HCT116 (cell line): ENCODE data around the gene PPP1R1A. TPM values are rescaled to one million over a fixed set of nuclear protein-coding genes. Genes with fewer than 3 reads are reported as not detected.

Source experiments
- ATAC-seq: fragments of 200-7000 bp; cut with Tn5 transposase; 2 replicates; pipeline ENCODE4 v1.9.1; 2020; ENCODE audit warnings: mild to moderate bottlenecking, moderate library complexity
- BruUV-seq: library from RNA; stranded (reverse); fragments of 400-500 nt; replicated peaks from 2 replicates; lab custom pipeline; 2021; lab: Mats Ljungman, UMichigan
- CTCF ChIA-PET: fragments of 300-600 bp; sonication (Branson Sonifier 250); formaldehyde crosslinking; loops from one replicate; lab custom pipeline; 2021; ENCODE audit warnings: antibody characterized with exemption; lab: Charles Lee
- POLR2A ChIA-PET: fragments of 300-600, 350-600 bp; sonication (Branson Sonifier 250); formaldehyde crosslinking; loops from one replicate; lab custom pipeline; 2021; ENCODE audit warnings: antibody characterized with exemption; lab: Charles Lee
- RAD21 ChIA-PET, 2 experiments: fragments of 300-600 bp; sonication (Branson Sonifier 250); formaldehyde crosslinking; loops; one replicate each; lab custom pipeline; 2023; ENCODE audit warnings: low total read pairs in 2 of 2; ENCODE audit not compliant: uncharacterized antibody in 2 of 2, unreplicated experiment in 2 of 2, low non-redundant PET in 1 of 2; lab: Charles Lee
- DNase-seq: peaks from one replicate; pipeline ENCODE4 v3.0.0-alpha.2; 2010; ENCODE audit warnings: low read depth, low spot score
- H2AFZ ChIP-seq: fragments of 200-600 bp; shearing (Covaris generic), sonication (generic); 2 replicates; pipeline ENCODE4 v1.6.1; 2017; ENCODE audit warnings: low read depth, mixed run types, mixed read lengths, antibody characterized with exemption, low read length; ENCODE audit not compliant: poor library complexity, severe bottlenecking
- H3K27ac ChIP-seq: 2 replicates; pipeline ENCODE4 v1.5.1; 2012; ENCODE audit warnings: low read depth, low read length
- H3K27me3 ChIP-seq: fragments of 200-600 bp; sonication (generic); 2 replicates; pipeline ENCODE4 v1.6.1; 2016; ENCODE audit warnings: mixed run types, low read length, mixed read lengths; ENCODE audit not compliant: insufficient read depth
- H3K36me3 ChIP-seq, 2 experiments: fragments of 200-500 bp in 1 of 2; fragments of 200-600 bp in 1 of 2; sonication (Bioruptor generic) in 1 of 2; sonication (generic) in 1 of 2; 2 replicates each; pipeline versions ENCODE4 v1.5.1 to v1.6.1; 2014 to 2016; ENCODE audit warnings: low read length in 2 of 2, inconsistent platforms in 1 of 2, mixed read lengths in 1 of 2, mixed run types in 1 of 2; ENCODE audit not compliant: insufficient read depth in 2 of 2, control insufficient read depth in 1 of 2
- H3K4me1 ChIP-seq, 2 experiments: fragments of 200-600 bp in 1 of 2; sonication (generic) in 1 of 2; 2 replicates each; pipeline versions ENCODE4 v1.5.1 to v1.6.1; 2012 to 2017; ENCODE audit warnings: low read length in 2 of 2, inconsistent platforms in 1 of 2, mild to moderate bottlenecking in 1 of 2, mixed read lengths in 1 of 2, mixed run types in 1 of 2, moderate library complexity in 1 of 2; ENCODE audit not compliant: insufficient read depth in 2 of 2, control insufficient read depth in 1 of 2
- H3K4me2 ChIP-seq: fragments of 200-600 bp; sonication (generic); 2 replicates; pipeline ENCODE4 v1.6.1; 2017; ENCODE audit warnings: mixed run types, low read length, mixed read lengths
- H3K4me3 ChIP-seq, 2 experiments: fragments of 200-600 bp in 1 of 2; sonication (generic) in 1 of 2; replicated peaks in 1 of 2; 2 replicates each; pipeline ENCODE4 v1.5.1; 2011 to 2016; ENCODE audit warnings: low read length in 2 of 2, control low read depth in 1 of 2, low read depth in 1 of 2, mild to moderate bottlenecking in 1 of 2, mixed read lengths in 1 of 2, mixed run types in 1 of 2
- H3K79me2 ChIP-seq: fragments of 200-600 bp; sonication (generic); 2 replicates; pipeline ENCODE4 v1.6.1; 2017; ENCODE audit warnings: mild to moderate bottlenecking, mixed run types, low read length, moderate library complexity, mixed read lengths; ENCODE audit not compliant: insufficient read depth
- H3K9ac ChIP-seq: fragments of 200-600 bp; sonication (generic); 2 replicates; pipeline ENCODE4 v1.6.1; 2016; ENCODE audit warnings: low read length, mixed read lengths
- H3K9me2 ChIP-seq: fragments of 200-600 bp; sonication (generic), shearing (Covaris generic); 2 replicates; pipeline ENCODE4 v1.6.1; 2017; ENCODE audit warnings: mixed run types, mild to moderate bottlenecking, moderate library complexity; ENCODE audit not compliant: insufficient read depth
- H3K9me3 ChIP-seq, 2 experiments: fragments of 200-500 bp in 1 of 2; fragments of 200-600 bp in 1 of 2; sonication (Bioruptor generic) in 1 of 2; sonication (generic) in 1 of 2; 2 replicates each; pipeline ENCODE4 v1.6.1; 2014 to 2017; ENCODE audit warnings: low read length in 2 of 2, mixed read lengths in 2 of 2, inconsistent platforms in 1 of 2, low read depth in 1 of 2, mild to moderate bottlenecking in 1 of 2, mixed run types in 1 of 2, moderate library complexity in 1 of 2; ENCODE audit not compliant: control insufficient read depth in 1 of 2, insufficient read depth in 1 of 2
- H4K20me1 ChIP-seq: fragments of 200-600 bp; sonication (generic), shearing (Covaris generic); 2 replicates; pipeline ENCODE4 v1.6.1; 2017; ENCODE audit warnings: mixed run types, mild to moderate bottlenecking, moderate library complexity; ENCODE audit not compliant: insufficient read depth
- ATF3 ChIP-seq: IDR thresholded peaks from 2 replicates; pipeline ENCODE4 v1.6.1; 2012
- CEBPB ChIP-seq: IDR thresholded peaks from 2 replicates; pipeline ENCODE4 v1.6.1; 2012; ENCODE audit warnings: low read depth
- CTCF ChIP-seq, 3 experiments: fragments of 200-600 bp in 1 of 3; sonication (generic) in 1 of 3; IDR thresholded peaks in 2 of 3; conservative IDR thresholded peaks in 1 of 3; 2 replicates each; pipeline ENCODE4 v1.5.1; 2012 to 2017; ENCODE audit warnings: low read depth in 2 of 3, low read length in 2 of 3, antibody characterized with exemption in 1 of 3, borderline replicate concordance in 1 of 3, control low read depth in 1 of 3, mild to moderate bottlenecking in 1 of 3, mixed read lengths in 1 of 3, mixed run types in 1 of 3, moderate library complexity in 1 of 3; ENCODE audit not compliant: insufficient read depth in 1 of 3
- EGR1 ChIP-seq: IDR thresholded peaks from 2 replicates; pipeline ENCODE4 v1.6.1; 2012; ENCODE audit warnings: low read depth
- ELF1 ChIP-seq: IDR thresholded peaks from 2 replicates; pipeline ENCODE4 v1.6.1; 2012; ENCODE audit warnings: low read depth, borderline replicate concordance
- EZH2phosphoT487 ChIP-seq: fragments of 200-600 bp; IDR thresholded peaks from 2 replicates; pipeline ENCODE4 v1.6.1; 2018; ENCODE audit warnings: antibody characterized with exemption, borderline replicate concordance
- JUND ChIP-seq: IDR thresholded peaks from 2 replicates; pipeline ENCODE4 v1.6.1; 2012
- MAX ChIP-seq: IDR thresholded peaks from 2 replicates; pipeline ENCODE4 v1.6.1; 2012
- POLR2A ChIP-seq: IDR thresholded peaks from 2 replicates; pipeline ENCODE4 v1.7.0; 2011; ENCODE audit warnings: borderline replicate concordance; ENCODE audit not compliant: insufficient read depth, insufficient read length; ENCODE audit errors: extremely low read depth
- POLR2AphosphoS5 ChIP-seq: IDR thresholded peaks from 2 replicates; pipeline ENCODE4 v1.6.1; 2011; ENCODE audit warnings: mild to moderate bottlenecking, low read depth, low read length, moderate library complexity
- RAD21 ChIP-seq: IDR thresholded peaks from 2 replicates; pipeline ENCODE4 v1.6.1; 2012; ENCODE audit warnings: low read depth, mild to moderate bottlenecking
- SP1 ChIP-seq: IDR thresholded peaks from 2 replicates; pipeline ENCODE4 v1.6.1; 2012; ENCODE audit warnings: low read depth
- SRF ChIP-seq: IDR thresholded peaks from 2 replicates; pipeline ENCODE4 v1.6.1; 2012; ENCODE audit warnings: low read depth
- TCF7L2 ChIP-seq: IDR thresholded peaks from 2 replicates; pipeline ENCODE4 v1.7.0; 2011; ENCODE audit warnings: borderline replicate concordance, inconsistent platforms; ENCODE audit not compliant: insufficient read depth, insufficient read length; ENCODE audit errors: extremely low read depth
- ZFX ChIP-seq: fragments of 450-650 bp; IDR thresholded peaks from 2 replicates; pipeline ENCODE4 v1.6.1; 2017
- intact Hi-C: fragments of 100-400 bp; cut with micrococcal nuclease; formaldehyde crosslinking; loops from 2 replicates; pipeline ENCODE4 v1.10.0; 2022
- total RNA-seq: library from RNA; stranded (reverse); gene quantifications from one replicate; pipeline ENCODE4 v1.2.1, GENCODE V29; 2021; ENCODE audit not compliant: unreplicated experiment

PPP1R1A gene
- total RNA-seq, 1 experiment from 2014 or later, result 0.61 TPM

GRCh38 chr12:54611715-54612149, 23.3 kb upstream of the PPP1R1A start:
- no peaks in the 10 kb centered on the region for H3K4me1 ChIP-seq

More at GRCh38 chr12:54611715-54612149, 23.3 kb upstream of the PPP1R1A start:
- Histone ChIP-seq H3K79me2 (no peaks in the 10 kb centered on the region), H3K9me2 (no peaks in the 10 kb centered on the region), H3K27me3 (peaks cover 33% of the 10 kb centered on the region; the same call in 1 of the 2 replicates), H4K20me1 (no peaks in the 10 kb centered on the region), H3K36me3 (no peaks in the 10 kb centered on the region), H3K27ac (no peak overlapping the region), H3K9me3 (no peaks in the 10 kb centered on the region), H3K4me3 (no peak overlapping the region), H2AFZ (no peak overlapping the region), H3K9ac (no peak overlapping the region), H3K4me2 (no peak overlapping the region)
- no TSS peak for BruUV-seq
- DNase-seq (no peak), ATAC-seq (no peak)
- TF ChIP-seq TCF7L2, result no peak
- no peak for TF ChIP-seq SP1
- no peak for TF ChIP-seq EGR1
- no peak for TF ChIP-seq JUND
- TF ChIP-seq SRF, result no peak
- TF ChIP-seq POLR2A, result no peak
- TF ChIP-seq CEBPB, result no peak
- no peak for TF ChIP-seq CTCF (IDR thresholded peaks at IDR 0.05 in 2 of 3, conservative IDR thresholded peaks at IDR 0.05 in 1 of 3; ENCODE audit: borderline replicate concordance in 1 of 3, insufficient read depth in 1 of 3, low read depth in 2 of 3, low read length in 2 of 3)
- no peak for TF ChIP-seq RAD21
- TF ChIP-seq ZFX, result no peak
- TF ChIP-seq ELF1, result no peak
- TF ChIP-seq MAX, result no peak
- no peak for TF ChIP-seq POLR2AphosphoS5
- no peak for TF ChIP-seq ATF3
- TF ChIP-seq EZH2phosphoT487, result no peak
- ChIA-PET POLR2A (no interaction called here), CTCF (no interaction called here), RAD21 (no interaction called here)
- intact Hi-C loops, result no loop called here
